GM18520 (cell line): ENCODE results near the gene STARD6.
"Not testable (repeated sequence)": the region's sequence is repeated elsewhere in the genome, so short reads cannot be mapped to it uniquely, and the experiment has no call there.

ENCODE experiments used
- ATAC-seq: cut with Tn5 transposase; IDR thresholded peaks from one replicate; pipeline ENCODE4 v1.9.1; 2021; ENCODE audit not compliant: unreplicated experiment

STARD6 gene

DNA sequence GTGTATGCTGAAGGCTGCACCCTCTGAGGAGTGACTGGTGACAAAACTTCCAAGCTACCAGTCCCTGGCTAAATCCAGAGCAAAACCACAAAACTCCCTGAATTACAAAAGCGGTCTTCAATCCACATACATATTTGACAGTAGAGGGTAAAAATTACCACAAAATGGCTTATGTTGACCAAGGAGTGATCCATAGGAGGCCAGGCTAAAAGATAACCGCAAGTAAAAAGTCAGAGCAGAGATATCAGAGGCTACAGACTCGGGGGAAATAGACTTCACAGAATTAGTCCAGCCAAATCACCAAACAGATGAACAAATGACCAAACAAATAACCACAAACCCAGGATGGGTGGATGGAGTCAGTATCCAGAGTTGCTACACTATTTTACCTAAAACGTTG lies 19.4 kb downstream of the STARD6 start:
- no peak for ATAC-seq

DNA sequence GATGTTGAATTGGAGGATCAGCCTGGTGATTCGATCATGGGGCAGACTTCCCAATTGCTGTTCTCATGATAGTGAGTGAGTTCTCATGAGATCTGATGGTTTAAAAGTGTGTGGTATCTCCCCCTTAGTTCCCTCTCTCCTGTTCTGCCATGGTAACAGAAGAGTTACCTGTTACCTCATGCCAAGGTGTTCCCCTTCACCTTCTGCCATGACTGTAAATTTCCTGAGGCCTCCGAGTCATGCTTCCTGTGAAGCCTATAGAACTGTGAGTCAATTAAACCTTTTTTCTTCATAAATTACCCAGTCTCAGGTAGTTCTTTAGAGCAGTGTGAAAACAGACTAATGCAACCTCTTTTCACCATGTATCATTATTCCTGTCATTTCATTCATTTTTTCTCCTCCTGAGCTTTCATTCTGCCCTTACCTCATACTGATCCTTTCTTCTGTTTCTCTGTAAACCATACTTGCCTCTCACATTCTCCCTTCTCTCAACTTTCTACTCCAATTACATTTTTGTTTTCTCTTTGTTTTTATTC lies 22.0 kb downstream of the STARD6 start:
- ATAC-seq: no peak

DNA sequence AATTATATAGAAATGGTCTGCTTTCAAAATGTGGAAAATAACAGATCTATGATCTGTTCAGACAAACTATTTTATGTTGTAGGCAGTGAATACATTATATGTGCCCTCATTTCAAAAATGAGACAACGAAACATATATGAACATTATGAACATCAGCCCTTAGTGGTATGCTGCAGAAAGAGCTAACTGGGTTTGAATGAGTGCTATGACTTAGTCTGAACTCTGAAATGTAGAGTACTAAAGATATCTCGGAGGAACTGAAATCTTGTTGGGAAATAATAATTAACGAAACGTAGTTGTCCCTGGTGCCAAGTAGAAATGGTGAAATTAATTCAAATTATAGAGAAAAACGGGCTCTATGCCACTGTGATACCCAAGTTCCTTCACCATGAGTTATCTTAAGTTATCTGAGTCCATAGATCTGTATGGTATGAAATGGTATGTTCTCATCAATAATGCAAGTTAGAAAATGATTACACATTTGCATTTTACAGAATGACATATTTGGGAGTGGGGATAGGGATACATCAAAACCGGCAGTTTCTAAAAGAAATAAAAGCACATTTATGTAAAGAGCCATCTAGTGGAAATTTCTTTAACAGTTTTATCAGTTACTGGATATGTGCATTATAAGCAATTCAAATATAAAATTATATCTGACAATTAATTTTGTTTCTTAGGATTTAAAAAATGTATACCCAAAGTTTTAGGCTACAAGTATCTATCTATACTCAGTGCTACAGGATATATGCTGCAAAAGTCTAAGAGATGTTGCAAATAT lies 26.7 kb downstream of the STARD6 start:
- ATAC-seq: no peak

DNA sequence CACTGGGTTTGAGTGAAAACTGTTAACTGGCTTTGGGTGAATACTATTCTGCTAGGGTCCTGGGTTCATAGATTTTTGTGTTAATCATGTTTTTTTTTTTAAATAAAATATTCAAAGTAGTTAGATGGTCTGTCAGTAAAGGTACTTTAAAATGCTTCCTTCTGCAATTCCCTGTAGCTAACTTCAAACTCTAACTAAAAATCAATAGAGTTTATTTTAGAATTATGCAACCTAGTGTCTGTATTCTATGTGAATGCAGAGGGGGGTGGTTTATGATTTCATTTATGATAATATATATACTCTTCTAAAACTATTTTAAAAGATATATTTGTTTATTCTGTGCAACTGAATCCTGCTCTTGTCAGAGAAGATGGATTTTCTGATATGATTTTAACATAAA lies 27.9 kb downstream of the STARD6 start:
- no peak for ATAC-seq

DNA sequence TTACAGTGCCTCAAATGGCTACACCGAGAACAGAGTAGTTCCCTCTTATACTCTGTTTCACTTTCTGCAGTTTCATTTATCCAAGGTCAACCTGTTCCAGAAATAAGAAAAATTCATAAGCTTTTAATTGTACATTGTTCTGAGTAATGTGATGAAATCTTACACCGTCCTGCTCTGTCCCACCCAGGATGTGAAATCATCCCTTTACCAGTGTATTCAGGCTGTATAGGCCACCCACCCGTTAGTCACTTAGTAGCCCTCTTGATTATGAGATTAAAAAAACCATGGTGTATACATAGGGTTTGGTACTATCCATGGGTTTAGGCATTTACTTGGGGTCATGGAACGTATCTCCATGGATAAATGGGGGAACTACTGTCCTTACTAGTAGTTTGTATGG lies 29.8 kb downstream of the STARD6 start:
- no peak for ATAC-seq

DNA sequence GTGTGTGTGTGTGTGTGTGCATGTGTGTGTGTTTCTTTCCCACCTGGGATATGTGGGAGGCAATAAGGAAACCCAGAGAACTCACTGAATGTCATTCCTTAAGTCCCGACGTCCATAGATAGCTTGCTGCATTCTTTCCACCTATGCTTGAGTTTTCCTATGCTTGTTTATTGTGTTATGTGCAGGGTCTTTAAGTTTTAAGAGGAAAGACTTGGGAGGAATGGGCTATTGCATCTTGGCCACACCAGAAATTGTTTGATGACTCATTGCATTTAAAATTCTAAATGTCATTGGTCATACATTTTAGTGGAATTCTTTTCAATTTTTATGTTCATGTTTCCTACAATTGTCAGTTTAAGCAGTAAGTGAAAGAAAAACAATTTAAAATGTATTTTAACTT lies 33.7 kb downstream of the STARD6 start:
- ATAC-seq: no peak

DNA sequence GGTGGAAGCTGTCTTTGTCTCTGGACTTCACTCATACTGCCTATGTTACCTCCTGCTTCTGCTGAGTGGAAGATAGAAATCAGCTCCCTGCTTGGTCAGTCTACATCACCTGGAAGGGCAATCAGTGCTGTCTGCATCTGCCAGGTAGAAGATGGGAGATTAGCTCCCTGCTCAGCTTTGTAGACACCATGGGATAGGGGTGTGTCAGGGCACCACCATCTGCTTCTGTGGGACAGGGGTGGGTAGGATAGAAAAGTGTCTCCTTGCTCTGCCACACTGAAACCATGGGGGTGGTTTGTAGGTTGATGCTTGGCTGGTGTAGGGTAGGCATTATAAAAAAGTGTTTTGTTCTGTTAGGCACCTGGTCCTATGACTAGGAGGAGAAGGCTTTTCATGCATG lies 34.1 kb downstream of the STARD6 start:
- no peak for ATAC-seq

DNA sequence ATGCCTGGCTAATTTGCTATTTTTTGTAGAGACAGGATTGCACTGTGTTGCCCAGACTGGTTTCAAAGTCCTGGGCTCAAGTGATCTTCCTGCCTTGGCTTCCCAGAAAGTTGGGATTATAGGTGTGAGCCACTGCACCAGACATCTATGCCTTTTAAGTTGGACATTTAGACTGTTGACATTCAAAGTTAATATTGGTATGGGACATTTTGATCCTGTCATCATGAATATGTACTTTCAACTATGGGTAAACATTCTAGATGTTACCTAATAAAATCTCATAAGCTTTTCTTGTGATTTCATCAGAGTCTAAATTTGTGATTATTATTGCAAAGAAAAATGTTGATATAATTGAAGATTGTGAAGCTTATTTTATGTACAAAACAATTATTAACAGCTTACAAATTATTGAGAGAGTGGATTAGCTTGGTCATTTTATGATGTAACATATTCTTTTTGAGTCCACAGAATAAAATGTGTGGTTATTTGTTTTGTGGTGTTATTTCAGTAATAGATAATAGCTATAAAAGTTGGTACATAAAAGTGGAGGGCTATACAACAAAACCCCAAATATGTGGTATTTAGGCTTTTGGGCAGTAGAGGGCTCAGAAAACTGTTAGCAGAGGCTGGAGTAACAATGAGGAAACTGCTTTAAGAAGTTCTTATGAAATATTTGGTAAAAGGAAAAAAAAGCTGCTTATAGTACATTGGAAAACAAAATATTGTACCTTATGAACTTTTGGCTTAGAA lies 41.4 kb downstream of the STARD6 start:
- ATAC-seq: no peak

DNA sequence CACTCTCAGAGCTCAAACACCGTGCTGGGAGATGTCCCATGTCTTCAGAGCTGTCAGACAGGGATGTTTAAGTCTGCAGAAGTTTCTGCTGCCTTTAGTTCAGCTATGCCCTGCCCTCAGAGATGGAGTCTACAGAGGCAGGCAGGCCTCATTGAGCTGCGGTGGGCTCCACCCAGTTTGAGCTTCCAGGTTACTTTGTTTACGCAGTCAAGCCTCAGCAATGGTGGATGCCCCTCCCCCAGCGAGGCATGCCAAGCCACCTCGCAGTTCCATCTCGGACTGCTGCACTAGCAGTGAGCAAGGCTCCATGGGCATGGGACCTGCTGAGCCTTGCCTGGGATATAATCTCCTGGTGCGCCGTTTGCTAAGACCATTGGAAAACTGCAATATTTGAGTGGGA lies 48.1 kb downstream of the STARD6 start:
- not testable (repeated sequence) for ATAC-seq

DNA sequence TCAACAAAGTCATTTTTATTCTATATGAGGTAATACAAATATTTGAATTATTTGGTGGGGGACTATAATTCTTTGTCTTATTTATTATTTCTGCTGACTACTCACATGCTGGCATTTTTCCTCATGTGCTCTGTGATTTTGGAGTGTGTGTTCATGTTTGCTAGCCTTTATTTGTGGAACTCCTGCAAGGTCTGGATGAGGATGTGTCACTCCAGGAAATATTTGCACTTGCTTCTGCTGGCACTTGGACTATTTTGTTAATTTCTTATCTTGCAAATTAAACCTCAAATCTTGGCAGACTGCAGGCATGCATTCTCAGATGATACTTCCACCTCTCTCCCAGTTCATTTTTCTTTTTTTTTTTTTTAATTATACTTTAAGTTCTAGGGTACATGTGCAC lies 54.2 kb downstream of the STARD6 start:
- ATAC-seq: no peak

DNA sequence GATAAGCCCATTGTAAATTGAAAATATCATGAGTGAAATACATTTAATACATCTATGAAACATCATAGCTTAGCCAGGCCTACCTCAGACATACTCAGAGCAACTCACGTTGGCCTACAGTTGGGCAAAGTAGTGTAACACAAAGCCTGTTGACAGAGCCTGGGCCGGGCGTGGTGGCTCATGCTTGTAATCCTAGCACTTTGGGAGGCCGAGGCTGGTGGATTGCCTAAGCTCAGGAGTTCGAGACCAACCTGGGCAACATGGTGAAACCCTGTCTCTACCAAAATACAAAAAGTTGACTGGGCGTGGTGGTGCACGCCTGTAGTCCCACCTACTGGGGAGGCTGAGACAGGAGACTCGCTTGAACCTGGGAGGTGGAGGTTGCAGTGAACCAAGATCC lies 58.7 kb downstream of the STARD6 start:
- ATAC-seq: not testable (repeated sequence)

DNA sequence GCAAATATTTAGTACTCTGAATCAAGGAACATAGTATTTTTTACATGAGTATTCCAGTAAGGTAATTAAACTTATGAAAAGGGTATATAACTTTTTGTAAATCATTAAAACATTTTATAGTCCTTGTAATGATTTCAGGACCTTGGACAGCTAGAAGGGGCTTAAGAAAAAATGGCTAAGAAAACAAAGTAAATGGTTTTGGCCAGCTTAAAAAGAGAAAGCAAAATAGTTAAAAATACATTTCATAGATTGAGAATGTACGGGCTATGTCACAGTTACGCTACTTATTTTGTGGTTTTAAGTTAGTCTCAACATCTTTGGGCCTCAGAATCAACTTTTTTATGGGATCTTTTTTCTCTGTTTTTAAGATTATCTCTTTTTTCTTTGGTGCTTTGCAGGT lies 61.6 kb downstream of the STARD6 start:
- no peak for ATAC-seq

DNA sequence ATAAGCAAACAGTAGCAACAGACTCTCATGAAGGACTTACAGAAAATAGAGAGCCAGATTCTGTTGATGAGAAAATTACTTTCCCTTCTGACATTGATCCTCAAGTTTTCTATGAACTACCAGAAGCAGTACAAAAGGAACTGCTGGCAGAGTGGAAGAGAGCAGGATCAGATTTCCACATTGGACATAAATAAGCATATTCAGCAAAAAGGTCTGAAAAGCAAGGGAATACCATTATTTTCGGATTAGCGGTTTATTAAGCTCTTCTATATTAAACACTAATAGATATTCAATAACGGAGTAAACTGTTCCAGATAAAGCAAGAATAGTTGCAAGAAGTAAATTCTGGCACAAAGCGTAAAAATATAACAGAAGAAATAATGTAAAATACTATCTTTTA lies 63.4 kb downstream of the STARD6 start:
- ATAC-seq: no peak

DNA sequence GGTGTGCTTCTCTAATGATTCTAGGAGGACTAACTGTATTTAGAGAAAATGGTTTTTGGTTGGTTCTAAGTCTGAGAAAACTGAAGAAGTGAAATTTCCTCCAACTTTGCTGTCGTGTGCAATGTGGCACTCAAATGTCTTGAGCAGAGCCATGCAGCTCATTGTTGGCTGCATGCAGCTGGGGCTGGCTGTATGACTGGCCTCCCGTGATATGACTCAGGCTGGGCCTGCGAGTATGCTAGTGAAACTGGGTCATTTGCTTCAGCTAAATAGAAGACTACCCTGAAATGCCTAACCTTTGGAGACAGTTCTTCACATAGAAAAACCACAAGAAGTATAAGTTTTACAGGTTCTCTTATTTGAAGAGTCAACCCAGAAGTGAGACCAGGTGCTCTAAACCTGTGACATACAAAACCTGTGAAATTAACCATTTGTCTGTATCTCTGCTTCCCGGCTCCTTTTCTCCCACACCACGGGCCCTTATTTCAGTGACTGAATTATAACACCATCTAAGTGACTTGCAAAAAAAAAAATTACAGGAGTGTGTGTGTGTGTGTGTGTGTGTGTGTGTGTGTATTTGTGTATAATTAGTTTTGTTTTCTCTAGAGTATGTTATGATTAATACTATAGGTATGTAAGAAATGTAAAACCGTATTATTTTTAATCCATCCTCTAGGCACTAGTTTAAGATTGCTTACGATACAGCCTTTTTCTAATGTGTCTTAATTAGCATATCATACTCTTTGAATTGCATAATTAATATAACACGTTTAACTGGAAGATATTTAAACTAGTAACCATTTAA lies 72.5 kb downstream of the STARD6 start:
- ATAC-seq: peak; percentile 99

DNA sequence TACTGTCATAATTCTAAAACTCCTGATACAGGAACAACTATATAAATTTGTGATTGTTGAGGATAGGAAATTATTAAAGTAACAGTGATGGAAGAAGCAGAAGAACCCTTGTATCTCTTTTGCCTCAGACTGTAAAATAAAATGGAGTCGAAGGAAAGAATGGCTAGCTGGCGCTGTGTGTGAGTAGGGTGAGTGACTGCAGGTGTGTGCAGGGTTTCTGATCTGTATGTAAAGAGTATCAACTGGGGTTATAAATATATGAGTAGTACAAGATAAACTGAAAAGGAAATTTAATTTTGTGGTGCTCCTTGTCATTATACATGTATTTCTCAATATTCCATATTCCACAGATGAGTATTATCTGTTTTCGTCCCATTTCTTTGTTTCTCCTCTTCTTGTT lies 73.1 kb downstream of the STARD6 start:
- peak; percentile 15 for ATAC-seq

DNA sequence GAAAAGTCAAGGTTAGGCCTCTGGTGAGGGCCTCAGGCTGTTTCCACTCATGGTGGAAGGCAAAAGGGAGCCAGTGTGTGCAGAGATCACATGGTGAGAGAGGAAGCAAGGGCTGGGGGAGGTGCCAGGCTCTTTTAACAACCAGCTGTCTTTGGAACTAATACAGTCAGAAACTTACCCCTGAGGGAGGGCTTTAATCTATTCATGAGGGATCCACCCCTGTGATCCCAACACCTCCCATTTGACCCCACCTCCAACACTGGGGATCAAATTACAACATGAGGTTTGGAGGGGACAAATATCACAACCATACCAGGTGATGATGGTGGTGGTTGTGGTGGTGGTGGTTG lies 77.5 kb downstream of the STARD6 start:
- ATAC-seq: no peak

DNA sequence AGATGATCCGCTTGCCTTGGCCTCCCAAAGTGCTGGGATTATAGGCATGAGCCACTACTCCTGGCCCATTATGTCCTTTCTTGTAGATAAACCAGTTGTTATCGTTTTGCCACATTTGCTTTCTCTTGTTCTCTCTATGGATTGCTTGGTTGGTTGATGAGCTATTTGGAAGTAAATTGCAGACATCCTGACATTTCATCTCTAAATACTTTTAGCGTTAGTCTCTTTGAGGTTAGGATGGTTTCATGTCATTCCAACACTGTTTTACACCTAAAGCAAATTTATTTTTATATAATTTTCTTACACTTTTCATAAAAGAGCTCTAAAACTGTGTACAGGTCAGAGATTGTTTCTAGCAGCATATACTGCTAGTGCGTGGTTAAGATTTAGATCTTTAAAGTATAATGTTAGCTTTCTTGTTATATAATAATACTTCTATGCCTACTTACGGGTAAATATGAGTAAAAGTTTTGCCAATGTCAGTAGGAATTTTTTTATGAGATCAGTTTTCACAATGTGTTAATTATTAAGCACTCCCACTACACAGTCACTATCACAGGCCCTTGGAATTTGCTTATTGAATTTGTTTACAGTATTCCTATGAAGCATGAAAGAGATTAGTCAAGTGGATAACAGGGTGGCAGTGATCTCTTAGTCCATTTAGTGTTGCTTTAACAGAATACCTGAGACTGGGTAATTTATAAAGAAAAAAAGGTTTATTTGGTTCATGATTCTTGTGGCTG lies 78.0 kb downstream of the STARD6 start:
- ATAC-seq: no peak

DNA sequence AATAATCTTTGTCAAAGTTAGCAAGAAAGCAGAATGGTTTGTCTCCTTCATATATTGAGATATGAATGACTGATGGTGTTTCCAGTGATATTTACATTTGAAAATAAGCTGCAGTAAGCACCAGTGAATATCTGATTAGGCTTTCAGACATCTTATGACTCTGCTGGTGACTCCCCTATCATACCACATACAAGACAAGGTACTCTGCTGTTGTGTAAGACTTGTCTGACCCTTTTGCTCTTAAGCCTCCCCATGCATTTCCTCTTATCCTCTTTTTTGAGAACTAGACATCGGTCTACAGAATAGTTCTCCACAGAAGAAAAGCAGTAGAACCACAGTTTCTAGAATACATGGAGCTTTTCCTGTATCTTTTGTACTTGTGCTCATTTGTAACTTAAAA lies 79.0 kb downstream of the STARD6 start:
- no peak for ATAC-seq

DNA sequence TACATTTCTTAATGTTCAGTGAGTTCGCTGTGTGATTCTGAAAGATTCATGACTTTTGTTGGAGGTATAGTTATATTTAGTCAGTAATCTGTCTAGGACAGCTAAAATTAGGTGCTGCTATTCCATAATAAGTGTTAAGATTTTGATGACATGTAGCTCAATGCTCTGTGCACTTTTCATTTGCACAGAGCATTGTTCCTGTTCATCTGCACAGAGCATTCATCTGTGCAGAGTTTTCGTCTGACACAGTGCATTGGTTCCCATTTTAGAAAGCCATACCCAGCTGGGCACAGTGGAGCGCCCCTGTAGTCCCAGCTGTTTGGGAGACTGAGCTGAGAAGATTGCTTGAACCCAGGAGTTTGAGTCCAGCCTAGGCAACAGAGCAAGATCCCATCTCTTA lies 79.8 kb downstream of the STARD6 start:
- no peak for ATAC-seq
